GM21367 (cell line): Measurements from ENCODE around the gene WDR86.

ENCODE experiments used
- ATAC-seq: cut with Tn5 transposase; IDR thresholded peaks from one replicate; pipeline ENCODE4 v1.9.1; 2021; ENCODE audit not compliant: unreplicated experiment

Gene WDR86

DNA sequence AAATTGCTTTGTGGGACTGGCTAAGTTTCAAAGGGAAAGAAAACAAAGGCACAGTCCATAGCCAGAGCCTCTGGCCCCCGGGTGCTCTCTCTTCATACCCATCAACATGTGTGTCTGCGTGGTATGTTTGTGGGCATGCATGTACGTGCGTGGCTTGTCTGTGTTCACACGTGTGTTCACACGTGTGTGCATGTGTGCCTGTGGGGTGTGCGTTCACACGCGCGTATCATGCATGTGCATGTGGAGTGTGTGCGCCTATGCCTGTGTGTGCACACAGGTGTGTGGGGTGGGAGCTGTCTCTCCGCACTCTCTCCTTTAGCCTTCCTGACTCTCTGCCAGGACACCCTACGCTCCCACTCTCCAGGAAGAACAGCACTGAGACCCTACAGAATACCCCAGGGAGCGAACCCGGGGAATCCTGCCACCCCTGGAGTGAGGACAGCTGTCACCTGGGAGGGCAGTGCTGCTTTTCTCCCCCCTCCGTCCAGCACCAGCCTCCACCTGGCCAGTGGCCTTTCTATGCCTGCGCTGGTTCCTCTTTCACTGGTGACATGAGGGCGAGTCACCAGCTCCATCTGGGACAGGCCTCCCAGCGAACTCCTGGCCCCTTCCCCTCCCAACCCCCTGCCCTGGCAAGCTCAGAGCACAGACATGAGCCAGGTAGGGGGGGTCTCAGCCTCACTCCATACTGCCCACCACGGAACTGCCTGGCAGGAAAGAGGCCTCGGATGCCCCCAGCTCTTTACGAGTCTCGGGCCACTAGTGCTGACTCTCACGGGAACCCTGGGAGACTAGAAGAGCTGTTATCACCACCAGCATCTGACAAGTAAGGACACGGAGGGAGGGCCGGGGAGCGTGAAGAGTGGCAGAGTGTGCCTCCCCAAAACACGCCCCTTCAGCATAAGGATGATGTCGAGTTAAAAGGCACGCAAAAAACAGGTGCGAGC lies 16.5 kb downstream of the WDR86 start:
- ATAC-seq: no peak

DNA sequence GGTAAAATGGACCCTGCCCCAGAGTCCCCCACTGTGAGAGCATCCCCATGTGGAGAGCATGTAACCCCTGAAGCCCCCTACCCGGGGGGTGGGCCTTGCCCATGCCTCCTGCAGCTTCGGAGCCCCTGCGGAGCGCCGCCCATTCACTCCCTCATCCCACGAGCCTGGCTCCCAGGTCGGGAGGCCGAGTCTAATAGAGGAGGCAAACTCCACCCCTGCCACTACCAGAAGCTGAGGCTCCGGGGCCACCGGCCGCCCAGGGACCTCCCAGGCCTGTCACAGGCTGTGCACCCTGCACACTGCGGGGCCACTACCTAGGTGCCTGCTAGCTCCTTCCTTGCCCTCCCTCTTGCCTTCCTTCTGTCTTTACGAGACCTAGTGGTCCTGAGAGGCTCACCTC lies 17.4 kb downstream of the WDR86 start:
- ATAC-seq: no peak

DNA sequence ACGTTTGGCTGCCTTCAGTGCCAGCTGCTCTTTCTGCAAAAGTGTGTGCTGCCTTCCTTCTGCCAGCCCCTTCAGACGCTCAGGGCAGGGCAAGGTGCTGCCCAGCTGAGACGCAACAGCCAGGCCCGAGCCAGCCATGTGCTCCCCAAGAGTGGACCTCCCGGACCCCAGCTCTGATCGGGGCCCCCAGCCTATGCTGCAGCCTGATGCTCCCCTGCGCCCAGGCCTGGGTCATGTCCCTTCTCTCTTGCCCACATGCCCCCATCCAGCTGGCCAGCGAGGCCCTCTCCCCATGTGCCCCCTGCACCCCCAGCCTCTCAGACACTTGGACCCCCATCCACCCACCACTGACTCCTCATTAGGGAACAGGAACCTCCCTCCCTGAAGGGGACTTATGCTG lies 17.8 kb downstream of the WDR86 start:
- ATAC-seq: no peak

DNA sequence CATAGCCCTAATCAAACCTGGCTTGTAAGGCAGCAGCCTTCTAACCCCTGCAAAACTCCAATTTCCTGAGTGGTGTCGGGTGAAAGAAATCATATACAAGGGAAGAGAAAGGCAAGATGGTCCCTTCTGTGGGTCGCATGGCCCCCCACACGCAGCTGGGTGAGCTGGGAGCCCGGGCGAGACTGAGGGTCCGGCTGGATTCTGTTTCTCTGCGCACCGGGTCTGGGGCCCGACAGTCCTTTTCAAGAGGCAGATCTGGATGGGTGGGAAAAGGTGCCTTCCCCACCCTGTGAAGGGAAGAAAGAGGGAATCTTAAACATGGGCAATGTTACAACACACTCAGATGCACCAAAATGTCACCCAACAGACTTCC lies 18.5 kb downstream of the WDR86 start:
- no peak for ATAC-seq

DNA sequence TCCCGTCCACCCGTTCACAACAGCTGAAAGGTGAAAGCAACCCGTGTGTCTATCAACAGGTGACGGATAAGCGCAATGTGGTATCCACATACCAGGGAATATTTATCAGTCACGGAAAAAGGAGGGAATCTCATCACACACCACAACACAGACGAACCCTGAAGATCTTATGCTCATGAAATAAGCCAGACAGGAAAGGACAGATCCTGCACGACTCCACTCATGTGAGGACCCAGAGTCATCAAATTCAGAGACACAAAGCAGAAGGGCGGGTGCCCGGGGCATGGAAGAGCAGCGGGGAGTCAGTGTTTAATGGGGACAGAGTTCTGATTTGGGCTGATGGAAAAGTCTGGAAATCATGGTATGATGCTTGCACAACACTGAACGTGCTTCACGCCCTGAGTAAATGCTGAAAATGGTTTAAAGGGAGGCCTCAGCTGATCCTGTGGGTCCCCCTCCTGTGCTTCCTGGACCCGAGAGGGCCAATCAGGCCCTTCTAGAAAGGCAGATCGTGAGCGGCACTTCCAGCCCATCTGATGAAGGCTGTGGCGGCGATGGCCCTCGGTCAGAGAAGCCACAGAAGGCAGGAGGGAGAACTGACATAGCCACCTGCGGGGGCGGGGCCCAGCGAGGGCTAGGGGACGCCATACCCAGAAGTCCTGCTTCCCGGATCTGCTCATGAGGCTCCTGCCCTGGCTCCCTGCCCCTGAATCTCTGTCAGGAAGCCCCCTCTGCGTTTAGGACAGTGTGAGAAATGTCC lies 19.1 kb downstream of the WDR86 start:
- no peak for ATAC-seq

DNA sequence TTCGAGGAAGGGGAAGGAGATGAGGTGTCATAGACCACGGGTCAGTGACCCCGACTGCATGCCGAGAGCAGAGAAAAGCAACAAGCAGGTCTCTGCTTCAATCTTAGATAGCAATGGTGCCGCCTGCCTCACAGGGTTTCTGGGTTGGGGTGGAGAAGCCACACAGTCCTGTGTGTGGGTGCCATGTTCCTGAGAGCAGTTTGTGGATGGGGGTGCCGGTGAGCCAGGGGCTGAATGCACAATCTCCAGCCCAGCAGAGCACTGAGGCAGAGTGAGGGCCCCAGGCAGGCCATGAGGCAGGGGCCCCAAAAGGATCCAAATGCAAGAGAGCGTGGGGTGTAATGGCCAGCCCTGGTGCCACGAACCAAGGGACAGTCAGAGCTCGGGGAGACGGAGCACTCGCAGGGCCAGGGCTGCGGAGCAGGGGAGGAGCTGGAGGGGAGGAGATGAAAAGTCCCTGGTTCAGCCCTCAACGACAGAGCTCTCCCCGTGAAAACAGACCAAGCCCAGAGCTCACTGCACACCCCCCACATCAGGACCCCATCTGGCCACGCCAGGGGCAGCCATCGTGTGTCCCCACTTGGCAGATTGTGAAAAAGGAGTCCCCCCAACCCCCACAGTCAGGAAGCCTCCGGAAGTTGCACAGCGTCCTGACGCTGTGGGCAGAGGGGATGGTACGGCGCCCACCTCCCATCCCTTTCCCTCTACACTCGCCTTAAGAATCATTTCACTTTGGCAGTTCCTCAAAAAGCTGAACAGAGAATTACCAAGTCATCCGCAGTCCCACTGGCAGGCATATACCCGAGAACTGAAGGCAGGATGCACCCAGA lies 19.9 kb downstream of the WDR86 start:
- ATAC-seq: no peak

DNA sequence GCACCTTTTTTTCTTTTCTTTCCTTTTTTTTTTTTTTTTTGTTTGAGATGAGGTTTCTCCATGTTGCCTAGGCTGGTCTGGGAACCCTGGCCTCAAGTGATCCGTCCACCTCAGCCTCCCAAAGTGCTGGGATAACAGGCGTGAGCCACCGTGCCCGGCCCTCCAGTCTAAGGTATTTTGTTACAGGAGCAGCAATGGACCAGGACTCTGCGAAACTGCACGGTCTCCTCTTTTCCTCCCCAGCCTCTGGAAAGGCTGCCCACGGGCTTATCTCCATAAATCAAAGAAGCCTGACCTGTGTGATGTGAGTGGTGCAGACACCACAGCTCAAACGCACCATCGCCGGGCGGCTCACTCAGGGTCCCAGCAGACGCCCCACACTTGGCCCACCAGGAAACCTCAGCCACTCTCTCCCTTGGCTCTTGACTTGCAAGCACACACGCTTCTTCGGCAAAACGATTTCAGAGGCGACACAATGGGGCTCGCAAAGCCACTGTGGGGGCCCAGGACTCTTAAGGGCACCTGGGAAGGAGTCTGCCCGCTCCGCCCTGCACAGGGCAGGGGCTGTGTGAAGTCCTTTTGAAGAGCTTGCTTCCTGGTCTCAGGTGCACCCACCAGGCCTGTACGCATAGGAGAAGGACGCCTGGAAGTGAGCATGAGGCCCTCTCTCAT lies 20.6 kb downstream of the WDR86 start:
- ATAC-seq: no peak

DNA sequence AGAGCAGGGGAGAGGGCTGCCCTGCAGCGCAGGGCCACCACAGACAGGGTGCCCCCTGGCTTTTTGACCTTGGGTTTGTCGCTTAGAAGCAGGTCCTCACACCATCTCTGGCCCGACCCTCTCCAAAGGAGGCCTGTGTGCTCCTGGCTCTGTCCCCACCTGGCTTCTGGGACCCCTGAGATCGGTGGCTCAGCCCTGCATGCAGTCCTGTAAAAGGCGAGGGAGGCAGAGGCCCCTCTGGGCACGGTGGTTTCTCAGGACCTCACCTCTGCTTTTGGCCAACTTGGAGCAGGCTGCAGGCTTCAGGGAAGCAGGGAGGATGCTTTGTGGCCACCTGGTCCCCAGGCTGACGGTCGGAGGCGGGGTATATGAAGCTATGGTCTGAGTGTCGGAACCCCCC lies 21.4 kb downstream of the WDR86 start:
- no peak for ATAC-seq

DNA sequence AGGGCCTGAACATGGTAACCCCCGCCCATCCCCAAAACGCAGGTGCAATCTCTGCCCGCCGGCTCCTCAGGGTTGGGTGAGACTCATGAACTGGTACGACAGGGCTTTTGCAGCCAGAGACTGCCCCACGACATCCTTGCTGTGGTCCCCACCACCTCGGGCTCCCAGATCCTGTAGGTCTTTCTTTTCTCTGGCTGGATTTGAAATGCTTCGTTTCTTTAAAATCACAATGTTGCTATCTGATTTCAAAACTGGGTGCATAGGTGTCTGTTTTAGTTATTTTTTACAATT lies 21.9 kb downstream of the WDR86 start:
- no peak for ATAC-seq

DNA sequence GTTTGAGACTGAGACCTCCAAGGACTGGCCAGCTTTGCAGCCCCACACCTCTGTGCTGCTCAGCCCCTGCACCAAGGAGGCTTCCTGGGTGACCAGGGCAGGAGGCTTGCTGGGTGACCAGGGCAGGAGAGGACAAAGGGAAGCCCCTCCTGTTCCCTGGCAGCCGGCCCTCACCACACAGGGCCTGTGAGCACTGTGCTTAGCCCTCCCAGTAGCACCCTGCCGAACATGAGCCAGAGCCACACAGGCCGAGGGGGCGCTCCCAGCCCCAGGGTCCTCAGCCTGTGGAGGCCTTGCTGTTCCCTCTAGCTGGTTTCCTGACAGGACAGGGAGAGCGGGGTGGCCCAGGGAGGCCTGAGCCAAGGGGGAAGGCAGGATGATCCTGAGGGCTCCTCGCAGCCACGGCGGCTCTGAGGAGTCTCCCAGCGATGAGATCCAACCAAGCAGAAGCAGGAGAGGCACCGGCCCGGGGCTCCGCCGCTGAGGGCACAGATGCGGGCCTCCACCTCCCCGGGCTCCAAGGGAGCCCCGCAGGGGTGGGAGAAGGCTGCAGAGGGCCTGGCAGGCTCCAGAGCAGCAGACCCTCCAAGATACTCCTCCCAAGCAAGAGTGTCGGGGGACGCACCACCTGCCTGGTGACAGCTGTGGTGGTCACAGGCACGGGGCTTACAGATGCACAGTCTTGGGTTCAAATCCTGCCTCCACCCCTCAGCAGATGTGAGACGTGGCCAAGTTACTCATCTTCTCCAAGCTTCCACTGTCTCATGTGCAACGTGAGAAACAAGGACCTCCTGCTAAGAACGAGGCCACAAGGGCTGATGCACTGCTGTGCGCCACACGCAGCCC lies 22.5 kb downstream of the WDR86 start:
- ATAC-seq: no peak

DNA sequence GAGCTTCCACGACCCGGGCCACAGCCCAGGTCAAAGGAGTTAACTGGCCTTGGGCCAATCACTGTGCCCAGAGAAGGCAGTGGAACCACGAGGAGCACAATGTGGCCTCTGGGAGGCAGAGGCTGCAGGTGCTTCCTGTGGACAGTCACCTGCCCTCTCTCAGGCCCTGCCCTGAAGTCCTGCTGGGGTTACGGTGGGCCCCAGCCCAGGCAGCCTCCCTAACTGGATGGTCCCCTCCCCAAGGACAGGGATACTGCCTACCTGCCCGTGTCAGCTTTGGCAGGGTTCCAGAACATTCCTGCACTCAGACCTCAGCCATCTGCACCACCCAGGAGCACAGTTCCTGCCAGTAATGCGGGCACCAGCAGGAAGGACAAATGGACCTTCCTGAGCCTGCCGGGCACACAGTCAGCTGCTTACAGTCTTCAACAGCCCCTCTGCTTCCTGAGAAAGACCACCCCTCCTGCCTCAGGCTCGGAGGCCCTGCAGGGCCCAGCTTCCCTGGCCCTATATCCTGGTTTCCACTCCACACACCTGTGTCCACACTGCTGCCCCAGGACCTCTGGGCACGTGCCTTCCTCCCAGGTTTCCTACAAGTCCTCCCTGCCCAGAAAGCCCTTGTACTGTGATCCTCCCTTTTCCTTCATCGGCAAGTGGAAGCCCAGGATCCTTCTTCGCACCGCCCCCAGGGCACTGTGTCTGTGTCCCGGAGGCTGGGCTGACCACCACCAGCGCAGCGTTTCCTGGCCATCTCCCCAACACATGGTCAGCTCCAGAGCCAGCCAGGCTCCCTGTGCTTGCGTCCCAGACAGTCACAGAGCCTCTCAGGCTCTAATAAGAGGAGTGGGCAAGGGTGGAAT lies 23.3 kb downstream of the WDR86 start:
- ATAC-seq: no peak

DNA sequence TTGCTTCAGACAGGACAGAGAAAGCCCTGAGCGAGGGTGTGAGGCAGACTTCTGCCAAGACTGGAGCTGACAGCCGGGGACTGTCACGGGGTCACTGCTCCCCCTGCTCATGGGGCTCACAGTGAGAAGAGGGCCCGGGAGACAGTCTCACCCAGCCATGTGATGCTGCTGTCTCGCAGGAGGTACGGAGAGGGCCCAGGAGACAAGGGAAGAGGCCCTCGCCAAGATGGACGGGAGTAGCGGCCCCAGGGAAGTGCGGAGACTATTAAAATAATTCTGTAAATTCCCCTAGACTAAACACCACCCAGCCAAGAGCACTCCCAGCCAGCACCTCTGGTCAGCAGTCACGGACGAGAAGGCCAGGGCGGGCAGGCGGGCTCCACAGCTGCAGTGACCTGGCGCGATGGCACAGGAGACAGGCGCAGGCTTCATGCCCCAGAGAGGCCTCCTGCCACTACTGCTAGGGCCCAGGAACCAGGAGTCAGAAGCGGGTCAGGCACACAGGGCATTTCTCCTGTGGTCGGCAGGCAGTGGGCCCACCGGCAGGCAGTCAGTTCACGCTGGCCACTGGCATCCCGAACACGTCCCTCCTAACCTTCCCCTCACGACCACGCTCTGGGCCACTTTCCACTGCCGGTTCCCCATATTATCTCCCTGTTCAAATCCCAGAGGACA lies 24.1 kb downstream of the WDR86 start:
- ATAC-seq: no peak

DNA sequence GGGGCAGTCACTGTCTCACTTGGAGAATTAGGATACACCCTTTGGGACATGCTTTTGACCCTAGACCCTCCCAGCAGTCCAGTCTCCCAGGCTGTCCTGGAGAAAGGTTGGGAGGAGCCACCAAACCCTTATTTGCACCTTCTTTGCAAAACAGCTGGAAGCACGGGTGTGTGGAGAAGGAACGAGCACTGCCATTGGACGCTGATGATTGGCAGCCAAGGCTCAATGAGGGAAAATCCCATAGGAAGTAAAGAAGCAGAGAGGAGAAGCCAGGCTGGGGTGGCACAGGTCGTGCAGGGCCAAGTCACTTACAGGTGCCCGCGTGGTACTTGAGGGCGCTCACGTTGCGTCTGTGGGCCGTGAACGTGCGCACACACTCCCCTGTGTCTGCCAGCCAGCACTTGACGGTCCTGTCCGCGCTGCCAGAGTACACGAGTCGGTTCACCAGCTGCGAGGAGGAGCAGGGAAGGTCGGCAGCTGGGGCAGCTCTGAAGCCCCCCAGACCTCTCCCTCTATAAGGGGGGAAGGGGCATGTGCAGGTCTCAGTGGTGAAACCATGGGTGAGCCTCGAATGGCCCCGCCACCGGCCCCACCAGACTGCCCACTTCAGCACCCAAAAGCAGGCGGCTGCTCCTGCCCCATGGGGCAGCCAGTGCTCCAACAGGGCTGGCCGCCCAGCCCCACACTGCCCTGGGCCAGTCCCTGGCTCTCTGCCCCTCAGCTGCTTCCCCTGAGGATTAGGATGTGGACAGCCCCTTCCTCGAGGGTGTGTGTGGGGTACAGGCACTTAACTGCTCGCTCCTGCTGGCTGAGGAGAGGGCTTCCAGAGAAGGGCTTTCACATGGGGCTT lies 24.8 kb downstream of the WDR86 start:
- no peak for ATAC-seq

DNA sequence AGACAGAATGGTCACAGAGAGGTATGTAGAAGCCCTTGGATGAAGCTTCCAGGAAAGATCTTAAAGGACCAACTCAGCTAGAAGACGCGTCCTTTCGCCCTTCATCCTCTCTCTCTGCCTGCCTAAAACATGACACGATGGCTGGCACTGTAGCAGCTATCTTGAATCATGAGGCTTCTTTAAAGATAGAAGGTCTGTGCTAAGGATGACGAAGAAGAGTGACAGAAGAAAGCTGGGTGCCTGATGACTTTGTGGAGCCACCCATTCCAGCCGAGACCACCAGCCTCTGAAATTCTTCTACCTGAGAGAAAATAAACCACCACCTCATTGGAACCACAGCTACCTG lies 25.5 kb downstream of the WDR86 start:
- no peak for ATAC-seq

DNA sequence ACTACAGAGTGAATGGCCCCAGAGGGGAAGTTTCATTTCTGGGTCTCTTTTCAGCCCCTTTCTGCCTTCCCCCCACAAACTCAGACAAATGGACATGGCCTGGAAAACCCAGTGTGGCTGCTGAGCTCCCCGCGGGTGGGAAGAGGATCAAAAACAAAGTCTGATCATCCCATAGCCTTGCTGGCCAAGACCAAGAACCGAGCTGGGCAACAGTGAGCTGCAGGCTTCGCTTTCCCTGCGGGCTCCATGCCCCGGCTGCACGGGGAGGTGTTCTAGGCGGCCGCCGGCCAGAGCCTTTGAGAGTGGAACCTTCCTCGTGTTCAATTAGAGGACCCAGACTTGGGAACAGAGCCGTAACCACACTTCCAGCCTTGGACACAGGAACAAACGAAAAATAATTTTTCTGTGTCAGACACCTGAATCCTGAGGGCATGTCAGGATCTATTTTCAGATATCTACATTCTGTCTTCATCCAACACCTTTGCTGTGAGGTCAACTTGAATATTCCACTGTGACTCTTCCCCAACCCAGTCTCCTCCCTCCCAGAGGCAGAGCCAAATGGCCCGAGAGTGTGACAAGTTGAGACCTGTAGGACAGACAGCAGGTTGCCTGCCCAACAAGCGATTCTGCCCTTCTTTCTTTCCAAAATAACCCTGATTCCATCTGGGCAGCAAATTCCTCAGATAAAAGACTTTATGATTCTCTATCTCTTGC lies 26.0 kb downstream of the WDR86 start:
- ATAC-seq: no peak

DNA sequence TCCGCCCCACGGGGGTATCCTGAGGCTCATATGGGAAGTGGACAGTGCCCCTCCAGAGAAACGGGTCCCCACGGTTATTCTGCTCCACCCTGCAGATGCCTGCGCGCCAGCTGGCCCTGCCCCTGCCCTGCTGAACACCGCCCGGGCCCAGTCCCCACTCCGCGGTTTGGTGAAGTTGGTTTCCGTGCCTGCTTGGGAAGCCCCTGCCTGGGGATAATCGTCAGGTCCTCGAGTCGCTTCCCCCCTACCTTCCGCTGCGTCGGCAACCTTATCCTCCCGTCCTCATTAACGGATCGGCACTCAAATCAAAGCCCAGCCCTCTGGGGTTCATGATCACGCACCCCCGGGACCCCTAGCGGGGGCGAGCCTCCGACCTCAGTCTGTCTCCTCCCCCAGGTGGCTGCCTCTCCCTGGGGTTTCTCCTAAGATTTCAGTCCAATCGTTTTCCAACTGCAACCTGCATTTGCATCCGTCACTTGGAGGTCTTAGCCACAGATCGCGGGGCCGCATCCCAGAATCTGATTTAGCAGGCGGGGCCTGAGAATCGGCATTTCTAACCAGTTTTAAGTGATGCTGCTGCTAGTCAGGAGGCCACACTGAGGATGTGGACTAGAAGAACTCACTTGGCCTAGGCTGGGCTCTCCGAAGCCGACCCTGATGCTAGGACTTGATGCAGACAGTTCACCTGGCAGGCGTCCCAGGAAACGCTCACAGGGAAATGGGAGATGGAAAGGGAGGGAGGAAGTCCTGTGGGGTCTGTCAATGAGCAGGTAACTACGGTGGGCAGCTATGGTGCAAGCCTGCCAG lies 27.6 kb downstream of the WDR86 start:
- ATAC-seq: no peak
